HG02938 (cell line): Measurements from ENCODE around the gene TRABD2A.

Experiments used
- ATAC-seq: cut with Tn5 transposase; IDR thresholded peaks from one replicate; pipeline ENCODE4 v1.9.1; 2021; ENCODE audit warnings: mild to moderate bottlenecking, moderate library complexity; ENCODE audit not compliant: unreplicated experiment

The TRABD2A gene

GRCh38 chr2:84856787-84857186 lies 24.1 kb downstream of the TRABD2A start:
- ATAC-seq, result peak; percentile 62

- ATAC-seq, result no peak
Observed at GRCh38 chr2:84855731-84856130, 25.2 kb downstream of the TRABD2A start.

- no peak for ATAC-seq
Observed at GRCh38 chr2:84854850-84855249, 26.0 kb downstream of the TRABD2A start.

- ATAC-seq, result no peak
Observed at GRCh38 chr2:84851876-84852275, 29.0 kb downstream of the TRABD2A start.

- no peak for ATAC-seq
Observed at GRCh38 chr2:84850471-84850870, 30.4 kb downstream of the TRABD2A start.

DNA sequence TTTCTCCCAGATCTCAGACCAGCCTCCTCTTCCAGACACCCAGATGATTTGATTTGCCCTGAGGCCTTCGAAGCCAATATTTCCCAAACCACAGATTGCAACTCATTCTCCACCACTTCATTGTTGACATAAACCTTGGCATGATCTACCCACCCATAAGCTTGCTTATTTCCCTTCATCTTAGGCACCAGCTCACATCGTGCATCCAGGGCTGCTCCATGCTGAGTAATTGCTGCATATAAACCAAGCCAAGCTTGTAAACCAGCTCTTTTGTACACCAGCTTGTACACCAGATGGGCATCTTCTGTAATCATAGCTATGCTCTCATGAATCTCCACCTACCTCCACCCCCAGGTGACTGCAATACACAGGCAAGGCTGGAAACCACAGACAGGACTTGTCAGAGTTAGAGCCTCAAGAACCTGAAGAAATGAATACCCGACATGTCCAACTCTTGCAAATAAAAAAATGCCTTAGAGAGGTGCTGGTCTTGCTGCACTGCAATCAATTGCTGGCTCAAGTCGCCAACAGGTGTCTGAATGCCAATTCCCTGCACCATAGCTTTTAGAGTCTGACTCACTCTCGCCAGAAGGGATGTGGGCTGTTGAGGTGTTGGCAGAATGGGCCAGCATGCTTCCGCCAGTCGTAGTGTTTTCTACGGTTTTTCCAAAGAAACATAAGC lies 31.5 kb downstream of the TRABD2A start:
- no peak for ATAC-seq

DNA sequence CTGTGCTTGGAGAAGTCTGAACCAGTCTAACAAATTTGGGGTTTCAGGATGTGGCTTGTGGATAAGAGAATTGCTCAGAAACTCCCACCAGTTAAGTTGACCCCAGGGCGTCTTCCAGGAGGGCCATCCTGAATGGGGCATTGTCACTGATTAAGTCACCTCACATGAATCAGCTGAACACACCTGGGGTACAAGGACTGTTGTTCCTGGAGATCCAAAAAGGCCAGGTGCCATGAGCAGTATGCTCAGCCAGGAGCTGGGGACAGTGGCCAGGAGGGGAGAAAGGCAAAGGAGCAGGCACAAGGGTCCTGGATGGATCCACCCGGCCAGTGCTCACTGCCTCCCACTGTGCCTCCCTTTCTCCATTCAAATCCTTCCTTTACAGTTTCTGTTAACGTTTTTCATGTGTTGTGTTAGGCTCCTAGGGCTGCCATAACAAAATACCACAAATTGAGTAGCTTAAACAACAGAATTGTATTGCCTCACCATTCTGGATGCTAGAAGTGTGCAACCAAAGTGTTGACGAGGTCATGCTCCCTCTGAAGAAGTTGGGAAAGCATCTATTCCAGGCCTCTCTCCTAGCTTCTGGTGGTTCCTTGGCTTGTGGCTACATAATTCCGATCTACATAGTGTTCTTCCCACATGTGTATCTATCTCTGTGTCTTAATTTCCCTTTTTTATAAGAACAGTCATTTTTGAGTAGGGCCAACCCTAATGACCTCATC lies 33.4 kb downstream of the TRABD2A start:
- ATAC-seq, result no peak

- no peak for ATAC-seq
Observed at GRCh38 chr2:84846741-84847142, 34.1 kb downstream of the TRABD2A start.

DNA sequence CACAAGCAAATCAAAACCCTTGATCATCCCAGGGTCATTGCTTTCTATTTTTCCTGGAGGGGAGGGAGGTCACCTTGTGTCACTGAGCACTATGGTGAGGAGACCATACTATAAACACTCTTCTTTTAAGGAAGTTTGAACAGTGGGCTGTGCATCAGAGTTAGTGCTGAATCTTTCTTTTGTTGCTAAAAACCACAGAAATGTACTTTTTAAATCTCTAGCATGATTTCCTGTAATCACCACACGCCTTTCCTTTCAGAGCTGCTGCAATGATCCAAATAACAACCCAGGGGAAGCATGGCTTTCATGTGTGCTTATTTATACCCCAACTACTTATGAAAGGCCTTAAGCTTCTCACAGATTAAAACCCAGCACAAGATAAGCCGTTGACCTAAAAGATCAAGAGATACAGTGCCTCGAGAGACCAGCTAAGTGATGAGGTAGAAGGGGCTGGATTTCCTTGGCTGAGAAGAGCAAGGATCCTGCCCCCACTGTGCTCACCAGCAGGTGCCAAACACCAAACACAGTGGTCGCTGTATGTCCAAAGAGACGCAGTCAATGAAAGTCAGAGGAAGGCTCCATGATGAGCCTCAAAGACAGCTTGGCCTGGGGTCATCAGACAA lies 34.7 kb downstream of the TRABD2A start:
- no peak for ATAC-seq

- ATAC-seq, result no peak
Observed at GRCh38 chr2:84844141-84844540, 36.7 kb downstream of the TRABD2A start.

DNA sequence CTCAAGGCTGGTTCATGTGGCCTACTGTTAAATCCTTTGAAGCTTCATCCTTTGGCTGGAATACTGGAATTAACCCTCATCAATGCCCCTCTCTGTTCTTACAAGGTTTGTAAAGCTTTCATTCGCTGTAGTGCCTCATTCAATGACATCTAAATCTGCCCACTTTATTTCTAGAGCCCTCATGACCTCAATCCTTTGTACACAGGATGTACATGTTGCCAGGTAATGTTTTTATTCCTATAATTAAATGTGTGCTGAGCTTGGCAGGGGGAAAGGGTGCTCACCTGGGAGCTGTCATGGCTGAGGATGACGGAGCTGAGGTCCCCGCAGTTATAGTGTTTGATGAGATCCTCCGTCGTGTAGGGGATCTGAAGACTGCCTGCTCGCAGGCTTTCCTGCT lies 39.3 kb downstream of the TRABD2A start:
- no peak for ATAC-seq

GRCh38 chr2:84840306-84840705 lies 40.6 kb downstream of the TRABD2A start:
- no peak for ATAC-seq

DNA sequence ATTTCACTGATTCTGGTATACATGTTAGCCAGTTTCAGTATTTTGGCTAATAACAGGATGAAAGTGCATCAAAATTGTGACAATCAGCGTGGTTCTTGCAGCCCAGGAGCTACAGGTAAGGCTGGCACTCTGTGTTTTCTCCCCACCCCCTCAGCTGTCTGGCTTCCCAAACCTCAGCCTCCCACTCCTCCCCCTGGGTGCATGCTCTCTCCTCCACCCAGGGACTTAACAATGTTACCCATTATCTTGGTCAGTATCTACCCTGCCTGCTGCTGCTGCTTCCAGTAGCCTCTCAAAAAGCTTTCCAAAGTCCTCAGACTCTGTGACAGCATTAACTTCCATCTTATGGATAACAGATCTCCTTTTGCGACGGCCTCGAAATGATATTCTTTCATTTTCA lies 41.0 kb downstream of the TRABD2A start:
- no peak for ATAC-seq

DNA sequence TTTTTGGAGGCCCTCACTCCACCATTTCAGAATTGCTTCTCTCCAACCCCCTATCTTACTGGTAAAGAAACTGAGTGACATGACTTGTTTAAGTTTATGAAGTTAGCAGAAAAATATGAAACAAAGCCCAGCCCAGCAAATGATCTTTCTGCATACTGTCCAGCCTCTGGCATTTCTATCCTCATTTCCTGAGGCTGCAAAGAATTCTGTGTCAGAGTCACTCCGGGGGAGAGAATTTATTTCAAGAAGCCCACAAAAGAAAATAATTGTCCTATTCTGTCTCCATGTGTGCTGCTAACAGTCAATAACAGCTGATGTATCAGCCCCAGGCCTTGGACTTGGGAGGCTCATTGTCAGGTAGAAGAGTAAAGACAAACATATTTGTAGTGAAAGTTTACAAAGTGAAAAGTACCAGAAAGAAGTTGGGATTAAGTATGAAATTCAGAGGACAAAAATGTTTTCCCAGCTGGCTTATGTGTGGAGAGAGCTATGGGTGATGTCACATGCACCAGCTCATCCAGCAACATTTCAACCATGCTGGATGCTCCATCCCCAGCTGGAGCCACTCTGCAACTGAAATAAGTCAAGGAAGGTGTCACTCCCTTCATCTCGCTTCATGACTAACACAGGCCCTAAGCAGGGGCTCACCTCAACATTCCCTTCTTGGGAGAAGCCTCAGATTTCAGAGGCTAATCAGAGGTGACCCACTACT lies 42.3 kb downstream of the TRABD2A start:
- ATAC-seq, result no peak

GRCh38 chr2:84836215-84836614 lies 44.7 kb downstream of the TRABD2A start:
- no peak for ATAC-seq

DNA sequence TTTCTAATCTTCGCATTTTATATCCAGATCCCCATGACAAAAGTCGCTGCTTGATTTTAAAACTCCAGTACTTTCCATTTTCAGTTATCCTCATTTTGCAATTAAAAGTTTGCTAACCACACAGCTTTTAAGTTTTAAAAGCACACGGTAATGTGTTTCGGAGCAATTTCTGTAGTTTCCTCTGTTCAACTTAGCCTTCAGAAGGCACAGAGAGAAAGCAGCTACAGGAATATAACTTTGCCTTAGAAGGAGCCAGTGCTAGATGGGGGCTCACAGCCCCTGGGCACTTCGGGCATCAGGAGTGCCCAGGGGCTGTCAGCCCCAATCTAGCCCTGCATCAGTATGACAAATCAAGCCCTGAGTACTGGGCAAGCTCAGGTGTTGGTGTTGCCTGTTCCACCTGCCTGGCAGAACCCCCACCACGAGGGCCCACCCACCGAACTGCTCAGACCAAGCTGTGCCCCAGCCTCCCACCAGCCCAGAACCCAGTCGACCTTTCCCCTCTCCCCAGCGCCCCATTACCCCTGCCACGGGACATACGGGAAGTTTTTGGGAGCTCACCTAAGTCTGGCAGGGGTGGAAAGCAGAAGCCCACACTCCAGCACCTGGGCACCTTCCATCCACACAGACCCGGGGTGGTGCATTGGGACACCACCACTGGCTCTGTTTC lies 47.3 kb downstream of the TRABD2A start:
- no peak for ATAC-seq

- ATAC-seq, result peak; percentile 68
Observed at GRCh38 chr2:84832772-84833461, 48.0 kb downstream of the TRABD2A start.

DNA sequence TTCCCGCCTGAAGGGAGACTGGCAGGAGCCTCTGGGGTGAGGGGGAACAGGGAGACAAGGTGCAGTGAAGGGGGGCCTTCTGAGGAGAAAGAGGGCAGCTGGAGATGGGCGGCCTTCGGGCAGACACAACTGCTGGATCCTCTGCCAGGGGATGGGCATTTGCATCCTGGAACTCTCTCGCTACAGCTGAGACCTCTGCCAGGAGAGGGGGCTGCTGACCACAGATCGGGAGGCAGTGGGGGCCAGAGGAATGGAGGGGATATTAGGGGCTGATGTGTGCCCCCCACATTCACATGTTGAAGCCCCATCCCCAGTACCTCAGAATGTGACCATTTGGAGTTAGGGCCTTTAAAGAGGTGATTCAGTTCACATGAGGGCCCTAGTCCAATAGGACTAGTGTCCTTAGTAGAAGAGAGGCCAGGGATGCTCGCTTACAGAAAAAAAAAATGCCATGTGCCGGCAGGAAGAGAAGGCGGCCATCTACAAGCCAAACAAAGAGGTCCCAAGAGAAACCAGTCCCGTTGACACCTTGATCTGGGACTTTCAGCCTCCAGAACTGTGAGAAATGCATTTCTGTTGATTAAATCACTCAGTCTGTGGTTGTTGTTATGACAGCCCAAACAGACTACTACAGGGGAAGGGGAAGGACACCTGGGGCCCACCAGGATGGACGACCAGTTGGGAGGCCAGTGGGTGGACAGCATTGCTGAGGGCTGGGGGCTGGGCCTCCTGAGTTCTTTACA lies 50.0 kb downstream of the TRABD2A start:
- ATAC-seq, result no peak

GRCh38 chr2:84830095-84830494 lies 50.8 kb downstream of the TRABD2A start:
- no peak for ATAC-seq

GRCh38 chr2:84829693-84830092 lies 51.2 kb downstream of the TRABD2A start:
- no peak for ATAC-seq
